CD14-positive monocyte (primary cell): ENCODE measurements around the gene SUCNR1. TPM values are rescaled to one million over a fixed set of nuclear protein-coding genes. Genes with fewer than 3 reads are reported as not detected.
A peak's percentile ranks its signal among the peaks of the same experiment; 100 is the strongest.

Source experiments
- DNase-seq, 3 donors: peaks; one replicate each; pipeline ENCODE4 v3.0.0-alpha.2; 2011 to 2022
- H2AFZ ChIP-seq: 2 replicates; pipeline ENCODE4 v1.6.0; 2012; ENCODE audit warnings: mild to moderate bottlenecking, low read depth, low read length, inconsistent platforms; ENCODE audit not compliant: insufficient read depth, poor library complexity, severe bottlenecking
- H3K27ac ChIP-seq, 2 donors: 1 replicate in 1 of 2; 2 replicates in 1 of 2; pipeline ENCODE4 v1.5.1; 2012 to 2013; ENCODE audit warnings: low read length in 2 of 2, control low read depth in 1 of 2, inconsistent platforms in 1 of 2, low read depth in 1 of 2, mild to moderate bottlenecking in 1 of 2
- H3K27me3 ChIP-seq, 2 donors: one replicate each; pipeline versions ENCODE4 v1.6.0 to v1.6.1; 2011 to 2013; ENCODE audit warnings: low read length in 2 of 2; ENCODE audit not compliant: control insufficient read depth in 2 of 2, insufficient read depth in 2 of 2
- H3K36me3 ChIP-seq, 2 donors: replicated peaks in 1 of 2; 1 replicate in 1 of 2; 2 replicates in 1 of 2; pipeline versions ENCODE4 v1.5.1 to v1.6.1; 2012 to 2013; ENCODE audit warnings: low read length in 2 of 2, control low read depth in 1 of 2, inconsistent platforms in 1 of 2, mild to moderate bottlenecking in 1 of 2; ENCODE audit not compliant: insufficient read depth in 2 of 2, control insufficient read depth in 1 of 2
- H3K4me1 ChIP-seq, 2 donors: 1 replicate in 1 of 2; 2 replicates in 1 of 2; pipeline versions ENCODE4 v1.5.1 to v1.6.1; 2012 to 2013; ENCODE audit warnings: low read length in 2 of 2, control low read depth in 1 of 2, inconsistent platforms in 1 of 2, mild to moderate bottlenecking in 1 of 2, moderate library complexity in 1 of 2; ENCODE audit not compliant: insufficient read depth in 2 of 2, control insufficient read depth in 1 of 2
- H3K4me2 ChIP-seq: replicated peaks from 2 replicates; pipeline ENCODE3; 2012; ENCODE audit warnings: low read length, moderate library complexity, mild to moderate bottlenecking; ENCODE audit not compliant: poor library complexity, severe bottlenecking; ENCODE audit errors: extremely low read depth
- H3K4me3 ChIP-seq, 3 experiments: fragments of 200-600 bp in 1 of 3; sonication (generic) in 1 of 3; replicated peaks in 1 of 3; 1 replicate in 2 of 3; 2 replicates in 1 of 3; pipeline ENCODE4 v1.5.1; 2011 to 2013; ENCODE audit warnings: low read length in 3 of 3, mild to moderate bottlenecking in 3 of 3, control low read depth in 2 of 3, low read depth in 2 of 3, inconsistent platforms in 1 of 3, moderate library complexity in 1 of 3
- H3K79me2 ChIP-seq: 2 replicates; pipeline ENCODE4 v1.6.0; 2012; ENCODE audit warnings: mild to moderate bottlenecking, control low read depth, inconsistent platforms, low read length, moderate library complexity; ENCODE audit not compliant: insufficient read depth
- H3K9ac ChIP-seq: 2 replicates; pipeline ENCODE4 v1.6.0; 2017; ENCODE audit warnings: low read length, mild to moderate bottlenecking; ENCODE audit not compliant: insufficient read depth, poor library complexity, severe bottlenecking
- H3K9me3 ChIP-seq, 2 donors: replicated peaks in 1 of 2; 1 replicate in 1 of 2; 2 replicates in 1 of 2; pipeline versions ENCODE4 v1.5.1 to v1.6.1; 2012 to 2013; ENCODE audit warnings: low read length in 2 of 2, control low read depth in 1 of 2; ENCODE audit not compliant: control insufficient read depth in 1 of 2, insufficient read depth in 1 of 2
- H4K20me1 ChIP-seq: 2 replicates; pipeline ENCODE4 v1.6.0; 2012; ENCODE audit warnings: mild to moderate bottlenecking, low read length, control low read depth, moderate library complexity; ENCODE audit not compliant: insufficient read depth
- H3K27ac Mint-ChIP-seq, 7 donors: one replicate each; pipeline ENCODE4 v1.8.0; 2020; ENCODE audit warnings: mild to moderate bottlenecking in 7 of 7, mixed read lengths in 7 of 7, moderate library complexity in 6 of 7, inconsistent platforms in 2 of 7
- H3K27me3 Mint-ChIP-seq, 3 donors: one replicate each; pipeline ENCODE4 v1.8.0; 2021 to 2022; ENCODE audit warnings: low read depth in 3 of 3, mild to moderate bottlenecking in 3 of 3, mixed read lengths in 3 of 3, moderate library complexity in 3 of 3, inconsistent platforms in 1 of 3
- H3K36me3 Mint-ChIP-seq, 2 donors: one replicate each; pipeline ENCODE4 v1.8.0; 2020; ENCODE audit warnings: mixed read lengths in 2 of 2, inconsistent platforms in 1 of 2, mild to moderate bottlenecking in 1 of 2
- H3K4me1 Mint-ChIP-seq: one replicate; pipeline ENCODE4 v1.8.0; 2020; ENCODE audit warnings: mild to moderate bottlenecking, mixed read lengths
- H3K4me3 Mint-ChIP-seq, 2 donors: one replicate each; pipeline ENCODE4 v1.8.0; 2020; ENCODE audit warnings: mild to moderate bottlenecking in 2 of 2, mixed read lengths in 2 of 2, moderate library complexity in 1 of 2
- H3K9me3 Mint-ChIP-seq, 7 donors: one replicate each; pipeline ENCODE4 v1.8.0; 2020 to 2022; ENCODE audit warnings: mixed read lengths in 7 of 7, mild to moderate bottlenecking in 6 of 7, moderate library complexity in 6 of 7, inconsistent platforms in 2 of 7
- WGBS: methylation state at CpG from one replicate; pipeline ENCODE4 v1.1.5; 2013; ENCODE audit warnings: missing lambda C conversion rate; ENCODE audit not compliant: insufficient coverage; 5-methylcytosine and 5-hydroxymethylcytosine counted together
- intact Hi-C, 2 donors: fragments of 100-400 bp; cut with micrococcal nuclease; formaldehyde crosslinking; loops; one replicate each; pipeline versions ENCODE4 v1.15.0 to v1.15.1; 2023
- polyA plus RNA-seq, 3 donors: library from polyadenylated mRNA; depleted of rRNA in 1 of 3; unstranded in 2 of 3; stranded (reverse) in 1 of 3; fragments of 300-500 nt in 2 of 3; fragments of >200 nt in 1 of 3; fragmentation: Illumina TruSeq in 2 of 3; gene quantifications; 1 replicate in 2 of 3; 2 replicates in 1 of 3; pipeline ENCODE4 v1.2.3, GENCODE V29; 2012 to 2021
- TF ChIP-seq, protein P1 (sequence below): fragments of 200-600 bp; IDR thresholded peaks from one replicate; pipeline ENCODE4 v1.8.0; 2022; ENCODE audit warnings: antibody characterized with exemption, mild to moderate bottlenecking

Gene SUCNR1
- polyA plus RNA-seq, 3 donors: 0.09 to 0.28 (median 0.20) TPM

DNA sequence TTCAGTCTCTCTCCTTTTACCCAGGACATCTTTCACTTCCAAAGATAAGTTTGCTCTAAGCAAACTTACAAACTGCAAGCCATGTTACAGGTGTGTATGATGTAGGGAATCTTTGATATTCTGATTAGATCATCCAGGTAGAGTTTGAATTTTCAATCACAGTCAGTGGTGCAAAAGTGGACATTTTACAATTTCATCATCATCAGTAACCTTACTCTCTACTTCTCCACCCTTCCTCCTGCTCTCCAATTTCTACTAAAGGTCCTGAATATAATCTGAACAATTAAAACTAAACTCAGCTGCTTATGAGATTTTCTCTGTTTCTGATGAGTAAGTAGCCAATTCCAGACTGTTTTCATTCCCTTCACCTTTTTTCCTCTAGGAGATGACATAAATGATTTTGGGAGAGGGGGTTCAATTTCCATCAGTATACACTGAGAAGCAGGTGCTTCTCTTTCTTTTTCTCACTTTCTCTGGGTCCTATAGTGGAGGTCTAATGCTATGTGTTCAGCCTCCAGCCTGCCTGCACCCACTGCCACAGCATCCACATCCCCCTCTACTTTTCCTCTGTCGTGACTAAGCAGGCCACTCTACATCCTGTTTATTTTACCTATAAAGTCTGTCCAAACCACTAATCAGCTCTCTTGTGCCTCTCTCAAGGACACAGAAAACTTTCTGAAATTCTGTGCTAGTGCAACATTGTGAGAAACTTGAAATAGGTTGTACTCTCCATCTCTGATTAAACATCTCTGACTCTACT, 27.6 kb downstream of the SUCNR1 start:
- no peak overlapping the region for H3K4me2 ChIP-seq
- peaks cover 43% of the 10 kb centered on the region for H3K4me1 Mint-ChIP-seq
- peaks cover 0 to 2% (median 0%) of the 10 kb centered on the region in 7 donors for H3K9me3 Mint-ChIP-seq
- no peak overlapping the region for H3K9ac ChIP-seq
- intact Hi-C loops: no loop called here
- no peaks in the 10 kb centered on the region for H3K27me3 Mint-ChIP-seq
- no peak overlapping the region for H3K27ac ChIP-seq
- no peak overlapping the region for H3K27ac Mint-ChIP-seq
- H3K36me3 ChIP-seq: no peaks in the 10 kb centered on the region
- peaks cover 7 to 22% of the 10 kb centered on the region in 2 donors for H3K4me1 ChIP-seq
- no peak overlapping the region for H2AFZ ChIP-seq
- no peaks in the 10 kb centered on the region for H3K79me2 ChIP-seq
- no peaks in the 10 kb centered on the region for H3K36me3 Mint-ChIP-seq
- H3K9me3 ChIP-seq: no peaks in the 10 kb centered on the region
- no peak for DNase-seq
- H3K4me3 Mint-ChIP-seq: no peak overlapping the region
- no peaks in the 10 kb centered on the region for H3K27me3 ChIP-seq
- 29% methylated on average over 1 of the region's 1 CpG for WGBS
- no peak overlapping the region for H3K4me3 ChIP-seq
- no peaks in the 10 kb centered on the region for H4K20me1 ChIP-seq
- TF ChIP-seq, protein P1, sequence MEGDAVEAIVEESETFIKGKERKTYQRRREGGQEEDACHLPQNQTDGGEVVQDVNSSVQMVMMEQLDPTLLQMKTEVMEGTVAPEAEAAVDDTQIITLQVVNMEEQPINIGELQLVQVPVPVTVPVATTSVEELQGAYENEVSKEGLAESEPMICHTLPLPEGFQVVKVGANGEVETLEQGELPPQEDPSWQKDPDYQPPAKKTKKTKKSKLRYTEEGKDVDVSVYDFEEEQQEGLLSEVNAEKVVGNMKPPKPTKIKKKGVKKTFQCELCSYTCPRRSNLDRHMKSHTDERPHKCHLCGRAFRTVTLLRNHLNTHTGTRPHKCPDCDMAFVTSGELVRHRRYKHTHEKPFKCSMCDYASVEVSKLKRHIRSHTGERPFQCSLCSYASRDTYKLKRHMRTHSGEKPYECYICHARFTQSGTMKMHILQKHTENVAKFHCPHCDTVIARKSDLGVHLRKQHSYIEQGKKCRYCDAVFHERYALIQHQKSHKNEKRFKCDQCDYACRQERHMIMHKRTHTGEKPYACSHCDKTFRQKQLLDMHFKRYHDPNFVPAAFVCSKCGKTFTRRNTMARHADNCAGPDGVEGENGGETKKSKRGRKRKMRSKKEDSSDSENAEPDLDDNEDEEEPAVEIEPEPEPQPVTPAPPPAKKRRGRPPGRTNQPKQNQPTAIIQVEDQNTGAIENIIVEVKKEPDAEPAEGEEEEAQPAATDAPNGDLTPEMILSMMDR: no peak

DNA sequence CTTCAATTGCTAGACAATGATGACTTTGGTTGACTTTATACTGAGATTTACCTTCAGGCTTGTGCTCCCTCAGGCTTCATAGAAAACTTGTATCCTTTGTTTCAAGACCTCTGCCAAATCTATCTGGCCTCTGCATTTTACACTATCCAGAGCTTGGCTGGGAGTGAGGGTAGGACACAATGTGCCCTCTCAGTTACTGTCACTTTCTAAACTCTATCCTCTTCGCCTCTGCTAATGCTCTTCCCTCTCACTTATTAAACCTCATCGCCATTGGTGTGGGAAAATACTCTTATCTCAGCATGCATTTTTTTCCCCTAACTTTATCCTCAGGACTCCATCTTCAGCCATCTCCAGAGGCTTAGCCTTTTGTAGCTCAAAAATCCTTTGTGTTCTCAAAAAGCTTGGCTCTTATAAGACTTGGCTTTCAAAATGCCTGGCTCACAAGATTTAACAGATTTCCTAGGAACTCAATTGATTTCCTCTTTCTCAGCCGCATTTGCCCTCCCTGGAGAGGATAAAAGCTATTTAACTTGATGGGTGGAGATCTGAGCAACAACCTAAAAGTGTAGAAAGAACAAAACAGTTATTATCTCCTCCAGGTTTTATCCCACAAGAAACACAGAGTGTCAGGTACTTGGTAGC, 28.3 kb downstream of the SUCNR1 start:
- Mint-ChIP-seq H3K4me3 (no peak overlapping the region), H3K4me1 (peaks cover 41% of the 10 kb centered on the region), H3K27ac (peak overlapping the region in 2 of 7 donors; percentile 36 to 64), H3K36me3 (no peaks in the 10 kb centered on the region), H3K9me3 (peaks cover 0 to 2% (median 0%) of the 10 kb centered on the region in 7 donors), H3K27me3 (no peaks in the 10 kb centered on the region)
- Histone ChIP-seq H3K27me3 (no peaks in the 10 kb centered on the region), H4K20me1 (no peaks in the 10 kb centered on the region), H2AFZ (no peak overlapping the region), H3K36me3 (no peaks in the 10 kb centered on the region), H3K4me3 (no peak overlapping the region), H3K9me3 (no peaks in the 10 kb centered on the region), H3K4me2 (no peak overlapping the region), H3K9ac (no peak overlapping the region), H3K27ac (no peak overlapping the region), H3K79me2 (no peaks in the 10 kb centered on the region), H3K4me1 (peaks cover 7 to 22% of the 10 kb centered on the region in 2 donors)
- 83% methylated on average over 1 of the region's 3 CpGs for WGBS
- TF ChIP-seq, protein P1: no peak
- intact Hi-C loops: no loop called here
- DNase-seq: no peak
